AG09319 (cell line): ENCODE results near the gene PI4KA.

Experiments used
- DNase-seq: peaks from one replicate; pipeline ENCODE4 v3.0.0-alpha.2; 2010; ENCODE audit warnings: low read depth; ENCODE audit errors: extremely low read depth
- TF ChIP-seq, protein P1 (sequence below): IDR thresholded peaks from 2 replicates; pipeline ENCODE4 v1.5.1; 2011; ENCODE audit warnings: low read depth, mild to moderate bottlenecking, inconsistent platforms, low read length, moderate library complexity

Gene PI4KA

DNA sequence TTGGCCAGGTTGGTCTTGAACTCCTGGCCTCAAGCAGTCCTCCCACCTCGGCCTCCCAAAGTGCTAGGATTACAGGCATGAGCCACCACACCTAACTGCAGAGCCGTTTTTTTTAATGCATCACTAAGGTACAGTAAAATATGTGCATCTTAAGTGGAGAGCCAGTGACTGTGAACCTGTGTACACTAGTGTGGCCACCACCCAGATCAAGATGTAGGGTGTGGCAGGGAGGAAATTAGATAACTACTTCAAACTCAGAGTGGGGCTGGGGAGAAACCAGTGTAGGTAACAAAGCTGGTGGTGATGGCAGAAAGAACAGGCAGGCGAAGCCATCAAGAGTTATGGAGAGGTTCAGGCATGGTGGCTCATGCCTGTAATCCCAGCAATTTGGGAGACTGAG, 14.6 kb upstream of the PI4KA start:
- no peak for DNase-seq
- TF ChIP-seq, protein P1, sequence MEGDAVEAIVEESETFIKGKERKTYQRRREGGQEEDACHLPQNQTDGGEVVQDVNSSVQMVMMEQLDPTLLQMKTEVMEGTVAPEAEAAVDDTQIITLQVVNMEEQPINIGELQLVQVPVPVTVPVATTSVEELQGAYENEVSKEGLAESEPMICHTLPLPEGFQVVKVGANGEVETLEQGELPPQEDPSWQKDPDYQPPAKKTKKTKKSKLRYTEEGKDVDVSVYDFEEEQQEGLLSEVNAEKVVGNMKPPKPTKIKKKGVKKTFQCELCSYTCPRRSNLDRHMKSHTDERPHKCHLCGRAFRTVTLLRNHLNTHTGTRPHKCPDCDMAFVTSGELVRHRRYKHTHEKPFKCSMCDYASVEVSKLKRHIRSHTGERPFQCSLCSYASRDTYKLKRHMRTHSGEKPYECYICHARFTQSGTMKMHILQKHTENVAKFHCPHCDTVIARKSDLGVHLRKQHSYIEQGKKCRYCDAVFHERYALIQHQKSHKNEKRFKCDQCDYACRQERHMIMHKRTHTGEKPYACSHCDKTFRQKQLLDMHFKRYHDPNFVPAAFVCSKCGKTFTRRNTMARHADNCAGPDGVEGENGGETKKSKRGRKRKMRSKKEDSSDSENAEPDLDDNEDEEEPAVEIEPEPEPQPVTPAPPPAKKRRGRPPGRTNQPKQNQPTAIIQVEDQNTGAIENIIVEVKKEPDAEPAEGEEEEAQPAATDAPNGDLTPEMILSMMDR = no peak

DNA sequence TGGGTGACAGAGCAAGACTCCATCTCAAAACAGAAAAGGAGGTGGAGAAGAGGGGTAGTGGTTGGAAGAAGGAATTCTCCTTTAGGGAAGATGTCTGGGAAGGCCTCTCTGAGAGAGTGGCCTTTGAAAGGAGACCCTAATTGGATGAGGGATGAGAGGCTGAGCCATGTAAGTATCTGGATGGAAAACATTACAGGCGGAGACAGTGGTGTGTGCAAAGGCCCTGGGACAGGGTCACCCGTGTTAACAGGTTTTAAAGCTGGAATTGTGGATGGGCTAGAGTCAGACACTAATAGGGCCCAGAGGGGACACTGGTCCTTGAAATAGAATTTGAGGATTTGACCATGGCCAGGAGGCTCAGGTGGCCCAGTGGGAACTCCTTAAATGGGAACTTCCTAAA, 10.6 kb upstream of the PI4KA start:
- TF ChIP-seq, protein P1 = no peak
- no peak for DNase-seq

DNA sequence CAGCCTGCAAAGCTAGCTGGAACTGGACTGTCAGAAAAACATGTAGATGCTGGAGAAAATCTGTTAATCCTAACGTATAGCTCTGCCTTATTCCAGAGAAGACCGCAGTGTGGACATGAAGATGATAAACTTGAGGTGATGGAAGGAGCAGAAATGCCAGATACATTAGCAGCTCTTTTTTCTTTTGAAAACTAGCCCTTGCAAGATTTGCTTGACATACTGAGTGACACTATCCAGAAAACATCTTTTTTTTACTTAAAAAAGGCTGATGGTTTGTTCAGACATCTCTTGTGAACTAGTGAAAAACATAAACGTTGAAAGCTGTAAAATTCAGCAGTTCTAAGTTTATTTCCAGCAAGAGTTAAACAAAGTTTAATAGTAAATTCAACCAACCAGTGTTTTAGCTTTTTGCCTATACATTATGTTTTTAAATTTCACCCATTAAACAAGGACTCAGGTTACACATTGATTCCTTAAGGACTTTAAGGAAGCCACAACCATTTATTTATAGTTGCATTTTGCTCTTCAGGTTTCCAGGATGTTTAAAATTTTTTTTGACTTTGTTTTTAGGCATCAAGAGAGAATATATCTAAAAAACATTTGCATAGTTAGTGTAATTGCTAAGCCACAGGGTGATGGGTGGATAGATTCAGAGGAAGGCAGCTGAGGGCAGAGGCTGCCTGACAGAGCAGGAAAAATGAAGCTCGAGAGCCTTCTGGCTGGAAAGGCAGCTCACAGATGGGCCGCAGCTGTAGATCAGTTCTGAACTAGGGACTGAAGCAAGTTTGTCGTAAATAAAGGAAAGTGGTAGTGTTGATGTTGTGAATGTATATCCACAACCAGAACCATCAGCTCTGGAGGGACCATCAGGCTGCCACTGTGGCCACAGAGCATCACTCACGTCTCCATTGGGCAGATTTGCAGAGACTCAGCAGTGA, 9.7 kb upstream of the PI4KA start:
- TF ChIP-seq, protein P1 = no peak

DNA sequence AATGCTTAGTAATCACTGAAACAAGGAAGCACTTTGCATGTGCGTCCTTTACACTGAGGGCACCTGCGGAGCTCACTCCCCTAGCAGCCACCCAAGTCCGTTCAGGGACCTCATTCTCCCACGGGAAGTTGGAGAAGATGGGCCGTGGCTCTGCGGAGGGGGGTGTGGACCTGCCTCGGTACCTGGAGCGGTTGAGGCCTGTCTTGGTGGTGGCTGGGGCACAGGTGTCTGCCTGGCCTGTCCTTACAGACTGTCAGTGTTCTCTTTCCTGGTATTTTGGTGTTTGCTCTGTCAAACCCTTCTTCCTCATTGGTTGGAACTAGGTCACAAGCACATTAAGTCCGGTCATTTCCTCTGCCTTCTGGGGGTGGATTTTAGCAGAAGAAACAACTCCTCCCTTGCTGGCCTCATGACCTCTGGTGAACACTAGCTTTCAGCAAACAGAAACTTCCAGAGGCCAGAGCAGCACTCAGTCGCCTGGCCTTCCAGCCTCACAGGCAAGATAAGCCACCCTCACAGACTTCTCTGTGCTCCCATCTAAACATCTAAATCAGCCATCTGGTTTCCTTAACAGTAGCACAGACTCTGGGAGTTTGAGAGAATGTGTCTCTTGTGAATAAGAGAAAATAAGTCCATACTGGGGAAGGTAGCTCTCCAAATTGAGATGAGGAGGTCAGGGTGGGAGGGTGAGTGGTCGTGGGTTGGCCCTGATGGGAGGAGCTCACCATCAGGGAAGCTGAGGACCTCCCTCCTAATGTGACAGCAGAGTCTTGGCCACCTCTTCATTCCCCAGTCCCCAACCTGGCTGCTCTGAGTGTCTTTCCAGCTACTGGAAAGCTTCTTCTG, 8.8 kb upstream of the PI4KA start:
- TF ChIP-seq, protein P1 = no peak
- no peak for DNase-seq

More for the DNA sequence above, 9.7 kb upstream of the PI4KA start:
- DNase-seq = no peak

DNA sequence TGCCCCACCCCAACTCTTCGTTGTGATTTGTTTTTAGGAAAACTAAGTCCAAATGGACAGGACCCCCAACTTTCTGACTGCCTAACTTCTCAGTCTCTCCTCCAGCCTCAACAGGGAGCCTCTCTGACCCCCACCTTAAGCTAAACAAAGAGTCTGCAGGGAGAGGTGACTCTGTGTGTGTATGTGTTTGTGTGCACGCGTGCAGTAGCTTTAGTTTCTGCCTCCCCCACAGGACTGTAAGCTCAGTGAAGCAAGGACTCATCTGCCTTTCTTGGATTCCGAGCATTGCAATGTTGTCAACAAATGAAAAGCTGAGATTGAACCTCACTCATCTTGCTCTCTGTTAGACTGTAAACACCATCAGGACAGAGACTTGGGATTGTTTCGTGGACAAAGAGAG, 8.1 kb upstream of the PI4KA start:
- TF ChIP-seq, protein P1 = no peak
- no peak for DNase-seq

DNA sequence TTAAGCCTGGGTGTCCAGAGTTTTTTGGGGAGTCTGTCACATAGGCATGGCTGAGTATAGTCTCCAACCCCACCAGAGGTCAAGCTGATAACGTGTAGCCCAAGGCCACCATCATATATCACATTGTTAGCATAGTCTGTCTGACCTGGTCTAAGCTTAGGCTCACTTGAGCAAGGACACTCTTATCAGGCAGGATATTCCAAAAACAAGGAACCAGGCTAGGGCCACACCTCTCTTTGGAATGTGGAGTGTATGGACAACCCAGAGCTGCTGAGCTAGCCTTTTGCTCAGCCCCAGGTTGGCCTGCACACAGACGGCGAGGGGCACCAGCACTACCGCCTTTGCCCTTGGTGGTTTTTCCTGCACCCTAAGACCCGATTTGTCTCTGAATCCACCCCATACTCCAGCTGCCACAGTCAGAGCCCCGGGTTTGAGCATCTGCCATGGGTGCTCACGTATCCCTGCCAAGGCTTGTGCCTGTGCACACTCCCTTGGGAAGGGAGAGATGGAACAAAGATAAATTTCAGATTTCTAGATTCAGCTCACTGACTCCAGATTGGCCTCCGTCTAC, 7.3 kb upstream of the PI4KA start:
- TF ChIP-seq, protein P1 = no peak
- no peak for DNase-seq
